Amniotic stem cell (primary cell): ENCODE results near the gene DPYSL4.
"Not testable (repeated sequence)": the region's sequence is repeated elsewhere in the genome, so short reads cannot be mapped to it uniquely, and the experiment has no call there.

Experiments
- DNase-seq: peaks from one replicate; lab custom pipeline; 2025; lab: John Stamatoyannopoulos, UW

DPYSL4 gene

GRCh38 chr10:132149917-132150316, 36.8 kb upstream of the DPYSL4 start:
- no peak for DNase-seq

DNA sequence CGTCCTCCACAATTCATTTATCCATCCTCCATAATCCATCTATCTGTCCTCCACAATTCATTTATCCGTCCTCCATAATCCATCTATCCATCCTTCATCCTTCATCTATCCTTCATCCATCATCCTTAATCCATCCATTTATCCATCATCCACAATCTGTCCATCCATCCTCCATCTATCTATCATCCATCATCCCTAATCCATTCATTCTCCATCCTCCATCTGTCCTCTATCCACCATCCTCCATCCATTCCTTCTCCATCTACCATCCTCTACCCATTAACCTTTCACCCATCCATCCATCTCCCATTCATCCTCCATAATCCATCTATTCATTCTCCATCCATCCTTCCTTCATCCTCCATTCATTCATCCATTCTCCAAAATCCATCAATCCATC, 36.0 kb upstream of the DPYSL4 start:
- DNase-seq, result no peak

- no peak for DNase-seq
These were observed 35.3 kb upstream of the DPYSL4 start for GRCh38 chr10:132151286-132151950.

DNA sequence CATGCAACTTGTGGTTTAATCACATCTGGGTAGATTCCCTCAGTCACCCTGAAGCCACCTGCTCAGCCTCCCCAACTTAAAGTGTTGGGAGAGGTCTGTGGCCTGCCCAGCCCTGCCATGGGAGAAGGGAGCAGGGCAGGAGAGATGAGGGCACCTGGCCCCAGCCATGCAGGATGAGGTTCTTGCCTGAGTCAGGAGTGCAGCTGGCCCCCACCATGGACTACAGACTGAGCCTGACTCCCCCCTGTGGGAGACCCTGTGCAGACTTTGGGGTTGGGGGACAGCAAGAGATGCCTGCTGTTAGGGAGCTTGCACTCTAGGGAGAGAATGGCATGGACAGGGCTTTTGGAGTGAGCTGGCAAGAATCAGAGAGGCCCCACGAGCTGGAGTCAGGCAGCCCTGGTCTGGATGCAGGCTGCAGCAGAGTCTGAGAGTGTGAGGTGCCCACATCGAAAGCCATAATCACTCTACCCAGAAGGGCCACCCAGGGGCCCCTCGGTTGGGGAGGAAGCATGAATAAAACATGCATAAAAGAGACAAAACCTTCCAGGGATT, 34.7 kb upstream of the DPYSL4 start:
- DNase-seq, result no peak

GRCh38 chr10:132152896-132153580, 33.7 kb upstream of the DPYSL4 start:
- DNase-seq, result no peak

- no peak for DNase-seq
These were observed 33.0 kb upstream of the DPYSL4 start for GRCh38 chr10:132153616-132154217.

- no peak for DNase-seq
These were observed 32.3 kb upstream of the DPYSL4 start for GRCh38 chr10:132154440-132154839.

GRCh38 chr10:132154931-132155330, 31.8 kb upstream of the DPYSL4 start:
- no peak for DNase-seq

DNA sequence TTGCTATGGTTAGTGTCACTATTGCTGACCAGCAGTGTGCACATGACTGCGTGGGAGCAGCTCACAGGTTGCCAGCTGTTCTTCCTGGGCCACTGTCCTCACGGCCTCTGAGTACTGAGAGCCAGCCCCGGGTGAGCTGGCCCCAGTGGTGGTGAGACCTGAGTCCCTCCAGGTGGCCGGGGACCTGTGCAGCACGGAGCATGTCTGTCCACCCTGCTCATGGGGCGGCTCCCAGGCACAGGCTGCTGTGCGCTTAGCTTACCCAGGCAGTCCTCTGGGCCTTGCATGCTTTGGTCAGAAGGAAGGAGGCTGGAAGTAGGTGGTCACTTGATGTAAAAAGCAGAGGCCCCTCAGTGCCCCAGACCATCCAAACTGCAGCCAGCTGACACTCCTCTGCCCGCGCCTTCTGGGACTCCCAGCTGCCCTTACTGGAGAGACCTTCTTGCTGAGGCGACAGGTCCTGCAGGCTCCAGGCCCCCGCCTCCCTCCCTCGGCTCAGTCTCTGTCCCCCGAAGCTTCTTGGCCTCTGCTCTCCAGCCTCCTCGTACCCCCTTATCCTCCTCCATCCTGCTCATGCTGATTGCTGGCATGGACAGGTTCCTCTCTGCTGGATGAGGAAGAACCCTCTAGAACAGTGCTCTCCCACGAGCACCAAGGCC, 30.9 kb upstream of the DPYSL4 start:
- no peak for DNase-seq

GRCh38 chr10:132156382-132156781, 30.4 kb upstream of the DPYSL4 start:
- no peak for DNase-seq

DNA sequence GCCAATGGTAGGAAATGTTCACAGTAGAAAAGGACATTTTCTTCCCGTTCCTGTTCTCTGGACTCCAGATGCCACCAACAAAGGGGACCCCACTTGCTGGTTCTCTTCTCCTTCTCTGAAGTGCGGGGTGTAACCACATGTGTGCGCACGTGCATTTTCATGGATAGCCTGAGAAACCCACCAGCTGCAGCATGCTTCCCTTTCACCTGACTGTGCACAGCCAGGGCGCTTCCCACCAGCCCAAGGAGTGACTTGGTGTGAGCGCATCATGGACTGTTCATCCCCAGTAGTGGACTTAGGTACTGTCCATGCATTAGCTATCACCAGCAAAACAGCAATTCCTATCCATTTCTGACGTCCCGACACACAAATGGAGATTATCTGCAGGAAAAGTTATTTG, 29.6 kb upstream of the DPYSL4 start:
- no peak for DNase-seq

GRCh38 chr10:132158122-132158741, 28.5 kb upstream of the DPYSL4 start:
- no peak for DNase-seq

DNA sequence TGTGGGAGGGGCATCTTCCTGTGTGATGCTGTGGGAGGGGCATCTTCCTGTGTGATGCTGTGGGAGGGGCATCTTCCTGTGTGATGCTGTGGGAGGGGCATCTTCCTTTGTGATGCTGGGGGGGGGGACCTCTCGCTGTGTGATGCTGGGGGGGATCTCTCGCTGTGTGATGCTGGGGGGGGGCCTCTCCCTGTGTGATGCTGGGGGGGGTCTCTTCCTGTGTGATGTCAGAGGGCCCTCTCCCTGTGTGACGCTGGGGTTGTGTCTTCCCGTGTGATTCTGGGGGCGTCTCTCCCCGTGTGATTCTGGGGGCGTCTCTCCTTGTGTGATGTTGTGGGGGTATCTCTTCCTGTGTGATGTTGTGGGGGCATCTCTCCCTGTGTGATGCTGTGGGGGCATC, 27.9 kb upstream of the DPYSL4 start:
- DNase-seq, result no peak

DNA sequence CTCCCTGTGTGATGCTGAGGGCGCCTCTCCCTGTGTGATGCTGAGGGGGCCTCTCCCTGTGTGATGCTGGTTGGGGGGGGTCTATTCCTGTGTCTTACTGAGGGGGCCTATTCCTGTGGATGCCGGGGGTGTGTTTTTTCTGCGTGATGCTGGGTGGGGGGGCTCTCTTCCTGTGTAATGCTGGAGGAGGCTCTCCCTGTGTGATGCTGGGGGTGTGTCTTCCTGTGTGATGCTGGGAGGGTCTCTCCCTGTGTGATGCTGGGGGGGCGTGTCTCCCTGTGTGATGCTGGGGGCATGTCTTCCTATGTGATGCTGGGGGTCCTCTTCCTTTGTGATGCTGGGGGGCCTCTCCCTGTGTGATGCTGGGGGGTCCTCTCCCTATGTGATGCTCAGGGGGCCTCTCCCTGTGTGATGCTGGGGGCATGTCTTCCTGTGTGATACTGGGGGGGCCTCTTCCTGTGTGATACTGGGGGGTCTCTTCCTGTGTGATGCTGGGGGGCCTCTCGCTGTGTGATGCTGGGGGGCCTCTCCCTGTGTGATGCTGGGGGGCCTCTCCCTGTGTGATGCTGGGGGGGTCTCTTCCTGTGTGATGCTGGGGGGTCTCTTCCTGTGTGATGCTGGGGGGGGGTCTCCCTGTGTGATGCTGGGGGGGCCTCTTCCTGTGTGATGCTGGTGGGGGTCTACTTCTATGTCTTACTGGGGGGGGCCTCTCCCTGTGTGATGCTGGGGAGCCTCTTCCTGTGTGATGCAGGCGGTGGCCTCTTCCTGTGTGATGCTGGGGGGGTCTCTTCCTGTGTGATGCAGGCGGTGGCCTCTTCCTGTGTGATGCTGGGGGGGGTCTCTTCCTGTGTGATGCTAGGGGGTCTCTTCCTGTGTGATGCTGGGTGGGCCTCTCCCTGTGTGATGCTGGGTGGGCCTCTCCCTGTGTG, 27.2 kb upstream of the DPYSL4 start:
- not testable (repeated sequence) for DNase-seq

GRCh38 chr10:132160231-132160630, 26.5 kb upstream of the DPYSL4 start:
- not testable (repeated sequence) for DNase-seq

DNA sequence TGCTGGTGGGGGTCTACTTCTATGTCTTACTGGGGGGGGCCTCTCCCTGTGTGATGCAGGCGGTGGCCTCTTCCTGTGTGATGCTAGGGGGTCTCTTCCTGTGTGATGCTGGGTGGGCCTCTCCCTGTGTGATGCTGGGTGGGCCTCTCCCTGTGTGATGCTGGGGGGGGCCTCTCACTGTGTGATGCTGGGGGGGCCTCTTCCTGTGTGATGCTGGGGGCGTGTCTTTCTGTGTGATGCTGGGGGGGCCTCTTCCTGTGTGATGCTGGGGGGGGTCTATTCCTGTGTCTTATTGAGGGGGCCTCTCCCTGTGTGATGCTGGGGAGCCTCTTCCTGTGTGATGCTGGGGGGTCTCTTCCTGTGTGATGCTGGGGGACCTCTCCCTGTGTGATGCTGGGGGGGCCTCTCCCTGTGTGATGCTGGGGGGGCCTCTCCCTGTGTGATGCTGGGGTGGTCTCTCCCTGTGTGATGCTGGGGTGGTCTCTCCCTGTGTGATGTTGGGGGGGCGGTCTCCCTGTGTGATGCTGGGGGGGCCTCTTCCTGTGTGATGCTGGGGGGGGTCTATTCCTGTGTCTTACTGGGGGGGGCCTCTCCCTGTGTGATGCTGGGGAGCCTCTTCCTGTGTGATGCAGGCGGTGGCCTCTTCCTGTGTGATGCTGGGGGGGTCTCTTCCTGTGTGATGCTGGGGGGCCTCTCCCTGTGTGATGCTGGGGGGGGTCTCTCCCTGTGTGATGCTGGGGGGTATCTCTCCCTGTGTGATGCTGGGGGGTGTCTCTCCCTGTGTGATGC, 25.7 kb upstream of the DPYSL4 start:
- DNase-seq, result not testable (repeated sequence)

- no peak for DNase-seq
These were observed 24.7 kb upstream of the DPYSL4 start for GRCh38 chr10:132162021-132162531.

DNA sequence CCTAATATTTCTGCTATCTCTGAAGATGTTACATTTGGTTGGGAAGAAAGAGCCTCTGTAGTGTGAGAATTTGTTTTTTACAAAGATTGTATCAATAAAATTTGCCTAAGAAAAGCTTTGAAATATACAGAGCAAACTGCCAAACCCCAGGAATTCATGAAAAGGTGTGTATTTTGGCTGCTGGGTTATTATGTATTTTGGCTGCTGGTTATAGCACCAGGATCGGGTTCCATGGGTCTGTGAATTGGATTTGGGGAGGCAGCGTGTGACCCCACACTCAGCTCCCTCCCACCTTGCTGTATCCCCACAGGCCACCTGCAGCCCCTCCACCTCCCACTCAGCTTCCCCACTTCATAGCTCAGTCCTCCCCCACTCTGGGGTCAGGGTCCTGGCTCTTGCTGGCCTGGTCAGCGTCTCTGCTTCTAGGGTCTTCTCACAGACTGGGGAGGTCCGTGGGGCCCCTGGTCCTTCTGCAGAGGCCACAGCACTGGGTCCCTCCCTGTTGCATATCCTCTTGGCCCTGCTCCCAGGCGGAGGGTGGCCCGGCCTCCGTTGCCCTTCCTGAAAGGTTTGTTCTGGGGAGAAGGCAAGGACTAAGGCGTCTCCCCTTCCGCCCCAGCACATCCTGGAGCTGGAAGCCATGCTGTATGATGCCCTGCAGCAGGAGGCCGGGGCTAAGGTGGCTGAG, 24.0 kb upstream of the DPYSL4 start:
- DNase-seq, result no peak

DNA sequence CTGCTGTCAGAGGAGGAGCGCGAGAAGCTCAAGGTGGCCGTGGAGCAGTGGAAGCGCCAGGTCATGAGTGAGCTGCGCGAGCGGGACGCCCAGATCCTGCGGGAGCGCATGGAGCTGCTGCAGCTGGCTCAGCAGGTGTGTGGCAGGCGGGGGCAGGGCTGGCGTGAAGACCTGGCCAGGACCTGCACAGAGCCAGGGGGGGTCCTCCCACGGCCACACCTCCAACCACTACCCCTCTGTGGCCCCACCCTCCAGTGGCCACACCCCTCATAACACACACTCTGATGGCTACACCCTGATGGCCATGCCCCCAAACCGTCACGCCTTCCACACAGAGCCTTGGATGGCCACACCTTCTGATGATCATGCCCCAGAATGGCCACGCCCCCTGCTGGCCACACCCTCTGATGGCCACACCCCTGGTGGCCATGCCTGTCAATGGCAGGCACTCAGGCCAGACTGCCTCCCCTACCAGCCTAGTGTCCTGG, 23.4 kb upstream of the DPYSL4 start:
- DNase-seq, result no peak
